ENCODE results near the gene COPA.

Gene COPA

DNA sequence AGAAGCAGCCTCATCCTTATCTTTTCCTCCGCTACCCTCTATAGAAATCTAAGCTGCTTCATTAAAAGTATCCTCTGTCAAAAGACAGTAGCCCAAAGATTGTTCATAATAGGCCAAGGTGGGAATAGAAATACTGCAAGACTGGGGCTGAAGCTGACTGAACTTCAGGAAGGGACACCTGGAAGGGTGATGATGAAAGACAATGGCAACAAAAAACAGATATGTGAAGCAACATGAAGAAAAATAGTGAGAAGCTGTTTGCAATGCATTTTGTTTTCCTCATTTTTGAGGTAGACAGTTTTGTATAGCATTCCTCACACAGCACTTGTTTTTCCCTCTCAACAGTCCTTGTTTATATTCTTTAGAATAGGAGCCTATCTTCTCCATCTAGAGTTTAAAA, 97.6 kb downstream of the COPA start:
- in situ Hi-C loops (cut with HindIII; ENCODE audit: low sequenced_read_pairs), result no loop called here

DNA sequence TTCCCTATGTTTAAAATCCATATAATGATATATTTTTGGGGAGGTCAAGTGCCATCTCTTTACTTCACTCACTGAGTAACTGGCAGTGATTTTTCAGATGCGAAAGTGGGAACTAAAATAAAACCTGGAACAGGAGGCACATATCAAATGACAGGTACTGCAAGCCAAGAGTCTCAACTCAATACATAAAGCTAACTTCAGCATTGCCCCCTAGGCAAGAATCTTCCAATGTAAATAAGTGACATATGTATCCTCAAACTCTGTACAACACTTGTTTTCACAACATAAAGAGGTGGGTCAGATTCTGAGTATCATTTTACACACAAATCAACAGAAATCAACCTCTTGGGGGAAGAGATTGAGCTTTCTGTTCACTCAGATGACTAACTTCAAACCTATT, 98.8 kb downstream of the COPA start:
- in situ Hi-C loops (cut with HindIII; ENCODE audit: low sequenced_read_pairs), result no loop called here

DNA sequence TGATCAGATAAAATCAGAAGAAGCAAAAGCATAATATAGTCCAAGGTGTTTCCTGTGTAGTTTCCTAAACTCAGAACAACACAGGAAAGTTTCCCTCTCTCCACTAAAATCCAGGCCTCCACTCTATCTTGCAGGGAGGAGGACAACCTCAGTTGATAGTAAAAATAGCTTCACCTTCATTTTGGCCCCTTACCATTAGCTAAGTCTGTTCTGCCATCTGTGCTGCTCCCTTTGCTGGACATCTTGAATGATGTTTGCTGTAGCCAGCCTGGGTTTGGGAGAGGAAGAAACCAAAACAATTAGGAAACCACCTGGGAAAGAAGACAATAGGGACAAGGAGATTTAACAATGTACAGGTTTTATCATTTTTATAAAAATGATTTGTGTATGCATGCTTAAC, 99.3 kb downstream of the COPA start:
- in situ Hi-C loops (cut with HindIII; ENCODE audit: low sequenced_read_pairs), result no loop called here

- in situ Hi-C loops (cut with HindIII; ENCODE audit: low sequenced_read_pairs), result no loop called here
Observed at GRCh38 chr1:160239582-160240299, 103.3 kb downstream of the COPA start.

Measured in endothelial cell of hepatic sinusoid (primary cell).